Measurements from ENCODE around the gene TRAPPC14. TPM values are rescaled to one million over a fixed set of nuclear protein-coding genes. Genes with fewer than 3 reads are reported as not detected.

Gene TRAPPC14
- total and polyA plus RNA-seq, 10 of the 15 experiments (the other 5 are each of a cell fraction or from before 2014, with no cell fraction given): 0.21 to 24.7 (median 7.5) TPM

GRCh38 chr7:100152937-100153666 is 5.4 kb downstream of the TRAPPC14 start:
- Histone ChIP-seq H3K9ac (ENCODE audit: control insufficient read depth, insufficient read depth, low read length) (no peak overlapping the region), H3K4me1 (ENCODE audit: control insufficient read depth, insufficient read depth, low read length) (peaks cover 18% of the 10 kb centered on the region), H3K9me3 (replicated peaks; ENCODE audit: control insufficient read depth, insufficient read depth, low read length) (no peaks in the 10 kb centered on the region), H3K36me3 (ENCODE audit: control insufficient read depth in 2 of 2, insufficient read depth in 2 of 2, low read length in 1 of 2) (peaks cover 0 to 15% of the 10 kb centered on the region in 2 experiments), H2AFZ (ENCODE audit: control insufficient read depth, low read depth, low read length) (no peak overlapping the region), H3K4me3 (no peak overlapping the region), H3K4me2 (ENCODE audit: control insufficient read depth, insufficient read depth) (no peak overlapping the region), H4K20me1 (ENCODE audit: control insufficient read depth, insufficient read depth) (no peaks in the 10 kb centered on the region), H3K27ac (ENCODE audit: control insufficient read depth, insufficient read depth) (no peak overlapping the region), H3K27me3 (replicated peaks in 1 of 2; ENCODE audit: control insufficient read depth in 2 of 2, insufficient read depth in 2 of 2, low read length in 1 of 2) (no peaks in the 10 kb centered on the region), H3K79me2 (ENCODE audit: control insufficient read depth, insufficient read depth, low read length) (peaks cover 27% of the 10 kb centered on the region)
- TSS peak; percentile 6 for BruUV-seq (replicated peaks)
- in situ Hi-C loops (cut with MboI): no loop called here
- no peak for DNase-seq (ENCODE audit: low read depth, low spot score)
- POLR2A ChIA-PET: interaction anchor here (0.6 to 1.4 kb wide), 2 partner anchors 12 to 245 kb away, joined by 3 read pairs; no protein-coding TSS in a partner anchor
- WGBS (ENCODE audit: insufficient coverage, insufficient replicate concordance, low lambda C conversion rate, missing lambda C conversion rate): 98% methylated on average over 17 of the region's 18 CpGs
- SMC1A ChIA-PET (ENCODE audit: uncharacterized antibody, unreplicated experiment): no interaction called here
- intact Hi-C loops (cut with micrococcal nuclease; ENCODE audit: unreplicated experiment): no loop called here
- FAIRE-seq: no peak
- CTCF ChIA-PET: no interaction called here
- no peak for ATAC-seq
- RAD21 ChIA-PET (ENCODE audit: unreplicated experiment): interaction anchor here (1.8 kb wide), 1 partner anchor 24 kb away, joined by 4 read pairs; the partner anchor contains the start of genes GPC2 and STAG3
- TF ChIP-seq, protein P1, sequence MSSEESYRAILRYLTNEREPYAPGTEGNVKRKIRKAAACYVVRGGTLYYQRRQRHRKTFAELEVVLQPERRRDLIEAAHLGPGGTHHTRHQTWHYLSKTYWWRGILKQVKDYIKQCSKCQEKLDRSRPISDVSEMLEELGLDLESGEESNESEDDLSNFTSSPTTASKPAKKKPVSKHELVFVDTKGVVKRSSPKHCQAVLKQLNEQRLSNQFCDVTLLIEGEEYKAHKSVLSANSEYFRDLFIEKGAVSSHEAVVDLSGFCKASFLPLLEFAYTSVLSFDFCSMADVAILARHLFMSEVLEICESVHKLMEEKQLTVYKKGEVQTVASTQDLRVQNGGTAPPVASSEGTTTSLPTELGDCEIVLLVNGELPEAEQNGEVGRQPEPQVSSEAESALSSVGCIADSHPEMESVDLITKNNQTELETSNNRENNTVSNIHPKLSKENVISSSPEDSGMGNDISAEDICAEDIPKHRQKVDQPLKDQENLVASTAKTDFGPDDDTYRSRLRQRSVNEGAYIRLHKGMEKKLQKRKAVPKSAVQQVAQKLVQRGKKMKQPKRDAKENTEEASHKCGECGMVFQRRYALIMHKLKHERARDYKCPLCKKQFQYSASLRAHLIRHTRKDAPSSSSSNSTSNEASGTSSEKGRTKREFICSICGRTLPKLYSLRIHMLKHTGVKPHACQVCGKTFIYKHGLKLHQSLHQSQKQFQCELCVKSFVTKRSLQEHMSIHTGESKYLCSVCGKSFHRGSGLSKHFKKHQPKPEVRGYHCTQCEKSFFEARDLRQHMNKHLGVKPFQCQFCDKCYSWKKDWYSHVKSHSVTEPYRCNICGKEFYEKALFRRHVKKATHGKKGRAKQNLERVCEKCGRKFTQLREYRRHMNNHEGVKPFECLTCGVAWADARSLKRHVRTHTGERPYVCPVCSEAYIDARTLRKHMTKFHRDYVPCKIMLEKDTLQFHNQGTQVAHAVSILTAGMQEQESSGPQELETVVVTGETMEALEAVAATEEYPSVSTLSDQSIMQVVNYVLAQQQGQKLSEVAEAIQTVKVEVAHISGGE (CRISPR knock-in tag; IDR thresholded peaks at IDR 0.05): no peak
- no peak for TF ChIP-seq FOXK2 (IDR thresholded peaks at IDR 0.05)
- no peak for TF ChIP-seq POU2F2 (IDR thresholded peaks at IDR 0.05; ENCODE audit: borderline replicate concordance, low read depth, low read length)
- TF ChIP-seq HDAC2 (IDR thresholded peaks at IDR 0.05): no peak
- no peak for TF ChIP-seq TARDBP (IDR thresholded peaks at IDR 0.05; ENCODE audit: borderline replicate concordance)
- no peak for TF ChIP-seq CREM (IDR thresholded peaks at IDR 0.05; ENCODE audit: low read depth)

Data from GM12878 (cell line).